Mucosa of descending colon (tissue), 3 donors: ENCODE measurements around the gene CHST13. TPM values are rescaled to one million over a fixed set of nuclear protein-coding genes. Genes with fewer than 3 reads are reported as not detected.
A peak's percentile ranks its signal among the peaks of the same experiment; 100 is the strongest.

Experiments used
- ATAC-seq: fragments of 200-7000 bp; cut with Tn5 transposase; one replicate; pipeline ENCODE4 v1.9.1; 2020; ENCODE audit warnings: mild to moderate bottlenecking, moderate library complexity
- DNase-seq, 3 donors: peaks; one replicate each; pipeline ENCODE4 v3.0.0-alpha.2; 2020
- H3K36me3 ChIP-seq: fragments of 200-600 bp; one replicate; pipeline ENCODE4 v1.8.0; 2021; ENCODE audit warnings: low read depth, mild to moderate bottlenecking
- H3K4me1 ChIP-seq: fragments of 200-600 bp; one replicate; pipeline ENCODE4 v1.8.0; 2021; ENCODE audit warnings: low read depth, mild to moderate bottlenecking
- H3K4me3 ChIP-seq: fragments of 200-600 bp; one replicate; pipeline ENCODE4 v1.8.0; 2021; ENCODE audit warnings: mild to moderate bottlenecking
- H3K9me3 ChIP-seq: fragments of 200-600 bp; one replicate; pipeline ENCODE4 v1.8.0; 2021; ENCODE audit warnings: mild to moderate bottlenecking
- intact Hi-C, 2 donors: fragments of 100-400 bp; cut with DNase I in 1 of 2; cut with micrococcal nuclease in 1 of 2; formaldehyde crosslinking; loops; one replicate each; pipeline versions ENCODE4 v1.11.0 to v1.11.1; 2022; cut with DNase I, micrococcal nuclease
- total RNA-seq, 3 donors: library from RNA; stranded (reverse); fragmentation: NEBNext Ultra II Directional in 2 of 3; extraction: Animal tissue kit (Norgen Biotek cat#: 25700) in 2 of 3; gene quantifications; one replicate each; pipeline versions ENCODE4 v1.2.1 to v1.2.4, GENCODE V29; 2021 to 2023
- TF ChIP-seq, protein P1 (sequence below): fragments of 200-600 bp; IDR thresholded peaks from one replicate; pipeline ENCODE4 v1.8.0; 2022; ENCODE audit warnings: antibody characterized with exemption, mild to moderate bottlenecking
- donor health status: DM: no; HTN: no; CAD: no; lungs with moderate emphysema.
- donor health status: DM: no; HTN: no; CAD: no.
- donor health status: DM: no; HTN: yes; CAD: no.

CHST13 gene
- total RNA-seq, 3 donors from 2014 or later: 0.27 to 5.7 (median 0.98) TPM

DNA sequence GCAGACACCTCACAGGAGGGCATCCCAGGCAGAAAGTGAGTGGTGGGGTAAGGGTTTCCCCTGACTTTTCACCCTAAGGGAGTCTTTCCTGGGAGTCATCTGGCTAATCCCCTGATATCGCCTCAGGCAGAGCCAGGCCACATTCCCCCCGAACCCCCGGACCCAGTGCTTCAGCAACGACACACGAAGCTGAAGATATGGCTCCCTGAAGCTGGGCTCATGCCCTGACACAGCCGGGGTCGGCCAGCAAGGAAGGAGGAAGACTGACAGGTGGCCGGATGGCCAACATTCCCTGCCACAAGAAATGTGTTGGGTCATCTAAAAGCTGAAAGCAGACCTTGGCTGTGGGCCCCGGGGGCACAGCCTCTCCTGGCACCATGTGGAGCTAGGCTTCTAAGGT lies 14.4 kb downstream of the CHST13 start:
- DNase-seq: peak in 1 of 3 donors; percentile 26
- Histone ChIP-seq H3K9me3 (no peaks in the 10 kb centered on the region), H3K36me3 (no peaks in the 10 kb centered on the region), H3K4me3 (no peak overlapping the region), H3K4me1 (no peaks in the 10 kb centered on the region)
- intact Hi-C loops: no loop called here
- ATAC-seq: no peak
- TF ChIP-seq, protein P1, sequence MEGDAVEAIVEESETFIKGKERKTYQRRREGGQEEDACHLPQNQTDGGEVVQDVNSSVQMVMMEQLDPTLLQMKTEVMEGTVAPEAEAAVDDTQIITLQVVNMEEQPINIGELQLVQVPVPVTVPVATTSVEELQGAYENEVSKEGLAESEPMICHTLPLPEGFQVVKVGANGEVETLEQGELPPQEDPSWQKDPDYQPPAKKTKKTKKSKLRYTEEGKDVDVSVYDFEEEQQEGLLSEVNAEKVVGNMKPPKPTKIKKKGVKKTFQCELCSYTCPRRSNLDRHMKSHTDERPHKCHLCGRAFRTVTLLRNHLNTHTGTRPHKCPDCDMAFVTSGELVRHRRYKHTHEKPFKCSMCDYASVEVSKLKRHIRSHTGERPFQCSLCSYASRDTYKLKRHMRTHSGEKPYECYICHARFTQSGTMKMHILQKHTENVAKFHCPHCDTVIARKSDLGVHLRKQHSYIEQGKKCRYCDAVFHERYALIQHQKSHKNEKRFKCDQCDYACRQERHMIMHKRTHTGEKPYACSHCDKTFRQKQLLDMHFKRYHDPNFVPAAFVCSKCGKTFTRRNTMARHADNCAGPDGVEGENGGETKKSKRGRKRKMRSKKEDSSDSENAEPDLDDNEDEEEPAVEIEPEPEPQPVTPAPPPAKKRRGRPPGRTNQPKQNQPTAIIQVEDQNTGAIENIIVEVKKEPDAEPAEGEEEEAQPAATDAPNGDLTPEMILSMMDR: no peak

DNA sequence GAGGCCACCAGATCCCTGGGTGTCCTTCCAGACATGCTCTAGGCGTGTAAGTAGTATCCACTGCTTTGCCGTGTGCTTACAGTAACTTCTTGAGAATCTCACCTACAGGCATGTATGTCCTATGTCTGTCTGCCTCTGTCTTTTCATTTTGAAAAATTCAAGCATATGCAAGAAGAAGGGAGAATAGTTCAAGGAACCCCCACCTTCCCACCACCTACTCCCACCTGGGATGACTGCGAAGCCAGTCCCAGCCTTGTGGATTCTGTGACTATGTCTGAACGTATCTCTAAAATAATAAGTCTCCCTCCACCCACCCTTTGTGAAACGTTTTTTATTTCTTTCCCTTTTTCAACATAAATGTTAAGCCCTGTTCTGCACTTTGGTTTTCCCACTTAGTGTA lies 15.0 kb downstream of the CHST13 start:
- intact Hi-C loops: no loop called here
- no peaks in the 10 kb centered on the region for H3K9me3 ChIP-seq
- H3K36me3 ChIP-seq: no peaks in the 10 kb centered on the region
- H3K4me1 ChIP-seq: no peaks in the 10 kb centered on the region
- ATAC-seq (no peak), DNase-seq (peak in 1 of 3 donors; percentile 2)
- TF ChIP-seq, protein P1: no peak
- H3K4me3 ChIP-seq: no peak overlapping the region

DNA sequence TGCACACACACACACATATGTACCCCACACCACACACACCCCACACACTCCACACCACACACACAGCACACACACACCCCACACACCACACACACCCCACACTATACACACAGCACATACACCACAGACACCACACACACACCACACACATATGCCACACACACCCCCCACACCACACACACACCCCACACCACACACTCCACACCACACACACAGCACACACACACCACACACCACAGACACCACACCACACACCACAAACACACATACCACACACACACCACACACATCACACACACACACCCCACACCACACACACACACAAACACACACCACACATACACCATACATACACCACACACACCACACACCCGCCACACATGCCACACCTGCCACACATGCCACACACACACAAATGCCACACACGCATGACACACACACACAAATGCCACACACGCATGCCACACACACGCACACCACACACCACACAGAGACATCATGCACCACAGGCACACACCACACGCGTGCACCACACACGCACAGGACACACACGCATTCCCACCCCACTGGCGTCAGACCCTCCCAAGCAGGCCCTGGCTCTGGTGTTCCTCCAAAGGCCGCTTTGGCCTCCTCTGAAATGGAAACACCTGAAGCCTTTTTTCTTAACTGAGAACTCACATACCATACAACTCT lies 15.7 kb downstream of the CHST13 start:
- no peak overlapping the region for H3K4me3 ChIP-seq
- TF ChIP-seq, protein P1: no peak
- H3K4me1 ChIP-seq: no peaks in the 10 kb centered on the region
- H3K9me3 ChIP-seq: no peaks in the 10 kb centered on the region
- no peak for ATAC-seq
- intact Hi-C loops: no loop called here
- DNase-seq: peak in 1 of 3 donors; percentile 31
- H3K36me3 ChIP-seq: no peaks in the 10 kb centered on the region

DNA sequence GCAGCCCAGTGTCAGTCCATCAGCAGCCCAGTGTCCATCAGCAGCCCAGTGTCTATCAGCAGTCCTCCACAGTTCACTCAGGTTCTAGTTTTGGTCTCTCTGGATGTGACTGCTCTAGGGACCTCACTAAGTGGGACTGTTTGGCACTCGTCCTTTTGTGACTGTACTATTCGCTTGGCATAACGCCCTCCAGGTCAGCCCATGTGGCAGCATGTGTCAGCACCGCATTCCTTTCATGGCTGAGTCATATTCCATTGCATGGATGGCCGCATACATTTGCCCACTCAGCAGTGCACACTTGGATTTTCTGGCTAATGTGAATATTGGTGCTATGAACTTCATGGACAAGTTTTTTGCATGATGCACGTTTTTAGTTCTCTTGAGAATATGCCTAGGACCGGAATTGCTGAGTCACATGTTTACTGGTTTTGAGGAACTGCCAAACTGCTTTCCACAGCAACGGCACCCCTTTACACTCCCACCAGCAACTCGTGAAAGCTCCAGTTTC lies 16.4 kb downstream of the CHST13 start:
- no peaks in the 10 kb centered on the region for H3K36me3 ChIP-seq
- H3K9me3 ChIP-seq: no peaks in the 10 kb centered on the region
- intact Hi-C loops: no loop called here
- DNase-seq: peak in 1 of 3 donors; percentile 22
- TF ChIP-seq, protein P1: no peak
- no peak overlapping the region for H3K4me3 ChIP-seq
- ATAC-seq: no peak
- H3K4me1 ChIP-seq: no peaks in the 10 kb centered on the region

DNA sequence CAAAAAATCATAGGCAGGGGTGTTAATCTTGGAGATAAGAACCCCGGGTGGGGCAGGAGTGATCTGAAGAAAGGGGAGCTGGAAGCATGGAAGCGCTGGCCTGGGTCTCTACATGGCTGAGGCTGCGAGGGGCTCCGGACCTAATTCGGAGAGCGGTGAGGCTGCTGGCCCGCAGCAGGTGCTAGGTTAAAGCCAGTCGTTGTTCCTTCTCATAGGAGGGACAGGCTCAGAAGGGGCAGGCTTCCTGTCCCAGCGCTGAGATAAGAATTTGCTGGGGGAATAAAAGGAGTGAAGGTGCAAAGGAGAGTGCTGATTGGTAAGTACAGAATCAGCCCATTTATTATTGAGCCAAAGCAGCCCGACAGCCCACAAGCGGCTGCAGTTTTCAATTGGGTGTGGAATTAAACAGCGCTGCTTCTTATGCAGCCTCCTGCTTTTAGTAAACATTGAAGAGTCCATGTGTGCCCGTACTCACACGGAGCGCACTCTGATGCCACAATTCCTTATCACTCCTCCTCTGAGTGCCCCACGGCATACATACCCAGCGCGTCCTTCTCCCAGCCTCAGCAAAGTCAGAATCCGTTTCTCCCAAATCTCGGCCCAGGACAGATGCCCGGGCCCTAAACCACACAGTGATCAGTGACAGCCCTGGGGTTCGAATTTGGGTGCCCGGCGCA lies 17.1 kb downstream of the CHST13 start:
- TF ChIP-seq, protein P1: no peak
- intact Hi-C loops: no loop called here
- Histone ChIP-seq H3K4me1 (no peaks in the 10 kb centered on the region), H3K36me3 (no peaks in the 10 kb centered on the region), H3K9me3 (no peaks in the 10 kb centered on the region), H3K4me3 (no peak overlapping the region)
- DNase-seq: peak in 1 of 3 donors; percentile 29
- ATAC-seq: no peak
